HPDE6-E6E7 (cell line): Measurements from ENCODE around the gene SLC7A14.

ENCODE experiments used
- DNase-seq: peaks from one replicate; pipeline ENCODE4 v3.0.0; 2011; ENCODE audit warnings: missing footprints; ENCODE audit errors: extremely low spot score

Gene SLC7A14

DNA sequence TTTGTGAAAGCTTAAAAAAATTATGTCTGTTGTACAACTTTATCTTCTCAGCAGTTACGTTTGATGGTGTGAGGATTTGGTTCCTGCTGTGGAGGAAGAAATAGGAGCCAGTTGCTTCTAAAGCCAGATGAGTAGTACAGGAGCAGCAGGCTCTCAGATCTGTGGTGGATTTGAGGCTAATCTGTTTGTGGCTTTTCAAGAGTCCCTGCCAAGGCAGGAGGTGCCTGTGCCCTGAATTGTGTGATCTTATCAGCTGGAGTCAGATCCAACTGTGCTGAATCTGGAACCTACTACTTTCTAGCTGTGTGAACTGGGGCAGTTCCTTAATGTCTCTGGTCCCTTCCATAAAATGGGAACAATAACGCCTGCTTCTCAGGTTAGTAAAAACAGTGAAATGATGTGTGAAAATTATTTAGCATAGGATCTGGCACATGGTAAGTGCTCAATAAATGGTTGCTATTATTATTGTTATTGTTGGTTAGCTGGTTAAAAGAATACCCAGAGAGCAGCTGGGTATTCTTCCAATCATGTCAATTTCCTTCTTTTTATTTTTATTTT lies 159.6 kb downstream of the SLC7A14 start:
- DNase-seq, result no peak

DNA sequence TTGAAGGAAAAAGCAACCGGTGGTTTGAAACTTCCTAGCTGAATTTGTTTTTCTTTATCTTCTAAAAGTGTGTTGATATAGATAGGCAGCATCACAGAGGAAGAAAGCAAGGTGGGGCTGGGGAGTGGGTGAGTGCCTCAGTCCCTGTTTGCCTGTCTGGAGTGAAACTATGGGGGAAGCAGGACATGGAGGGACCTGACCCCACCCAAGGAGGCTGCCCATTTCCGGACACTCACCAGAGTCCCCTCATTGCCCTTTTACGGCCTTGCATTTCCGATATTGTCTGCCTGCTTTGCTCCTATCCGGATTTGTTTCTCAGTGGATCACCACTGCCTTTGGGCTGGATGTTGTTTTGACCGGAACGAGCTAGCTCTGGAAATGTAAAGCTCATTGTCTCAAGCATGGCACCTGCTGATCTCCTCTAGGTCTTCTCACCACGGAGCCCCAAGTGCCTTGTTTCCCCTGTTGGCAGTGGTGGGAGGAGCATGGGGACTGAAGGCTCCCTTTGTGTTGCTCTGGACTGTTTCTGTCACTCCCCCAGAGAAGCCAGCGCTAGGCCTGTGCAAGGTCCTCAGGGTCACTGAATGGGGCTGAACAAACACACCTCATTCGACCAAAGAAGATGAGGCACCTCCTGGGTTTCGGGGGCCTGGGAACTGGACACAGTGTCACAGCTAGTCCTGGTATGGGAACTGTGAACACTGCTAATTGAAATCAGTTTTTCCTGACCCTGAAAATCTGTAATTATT lies 160.2 kb downstream of the SLC7A14 start:
- DNase-seq, result no peak

DNA sequence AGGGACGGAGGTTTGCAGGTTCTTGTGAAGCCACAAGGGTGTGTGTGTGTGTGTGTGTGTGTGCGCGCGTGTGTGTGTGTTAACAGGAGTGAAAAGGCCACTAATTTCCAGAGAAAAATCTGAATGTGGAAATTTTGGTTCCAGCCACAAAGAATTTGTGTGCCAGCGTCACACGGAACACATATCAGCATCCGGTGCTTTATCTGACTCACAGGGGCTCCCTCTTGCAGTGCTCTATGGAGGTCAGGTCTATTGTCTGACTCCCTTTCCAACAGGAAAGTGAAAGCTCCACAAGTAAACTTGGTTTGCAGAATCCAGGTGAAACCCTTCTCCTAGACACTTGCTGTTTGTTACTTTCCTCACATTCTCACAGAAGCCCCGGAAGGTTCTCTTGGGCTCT lies 161.0 kb downstream of the SLC7A14 start:
- DNase-seq, result no peak

DNA sequence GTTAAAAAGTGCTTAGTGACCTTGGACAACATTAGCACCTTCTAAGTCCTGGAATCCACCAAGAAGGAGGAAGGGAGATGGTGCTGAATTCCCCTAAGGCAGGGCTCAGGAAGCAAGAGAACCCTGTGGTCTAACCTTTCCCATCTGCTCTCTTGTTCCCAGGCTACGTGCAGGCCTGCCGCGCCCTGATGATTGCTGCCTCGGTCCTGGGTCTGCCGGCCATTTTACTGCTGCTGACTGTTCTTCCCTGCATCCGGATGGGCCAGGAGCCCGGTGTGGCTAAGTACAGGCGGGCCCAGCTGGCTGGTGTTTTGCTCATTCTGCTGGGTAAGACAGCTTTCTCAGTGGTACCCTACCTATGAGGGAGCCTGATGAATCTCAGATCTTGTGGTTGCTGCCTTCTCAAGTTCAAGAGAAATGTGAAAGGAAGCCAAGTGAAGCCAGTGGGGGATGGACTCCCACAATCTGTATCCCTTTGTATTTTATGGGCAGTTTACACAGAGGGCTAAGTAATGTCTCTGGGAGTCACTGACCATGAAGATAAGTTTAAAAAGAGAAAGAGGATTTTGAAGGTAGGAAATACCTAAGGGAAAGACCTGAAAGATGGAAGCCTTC lies 162.8 kb downstream of the SLC7A14 start:
- DNase-seq, result no peak

DNA sequence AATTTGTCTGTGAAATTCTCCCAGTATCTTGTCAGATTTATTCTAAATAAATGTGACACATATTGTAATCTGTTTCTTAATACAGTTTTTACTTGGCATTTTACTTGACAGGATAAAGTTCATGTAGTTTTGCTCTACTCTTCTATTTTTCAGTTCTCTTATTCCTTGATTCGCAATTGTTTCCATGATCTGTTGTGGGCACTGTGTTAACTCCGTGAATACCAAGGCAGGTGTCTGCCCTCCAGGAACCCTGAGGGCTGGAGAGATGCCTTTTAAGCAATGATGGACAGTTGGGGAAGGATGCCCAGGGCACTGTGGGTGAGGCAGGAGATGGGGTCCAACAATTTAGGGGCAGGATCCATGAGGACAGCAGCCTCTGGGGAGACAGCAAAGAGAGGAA lies 164.1 kb downstream of the SLC7A14 start:
- no peak for DNase-seq

DNA sequence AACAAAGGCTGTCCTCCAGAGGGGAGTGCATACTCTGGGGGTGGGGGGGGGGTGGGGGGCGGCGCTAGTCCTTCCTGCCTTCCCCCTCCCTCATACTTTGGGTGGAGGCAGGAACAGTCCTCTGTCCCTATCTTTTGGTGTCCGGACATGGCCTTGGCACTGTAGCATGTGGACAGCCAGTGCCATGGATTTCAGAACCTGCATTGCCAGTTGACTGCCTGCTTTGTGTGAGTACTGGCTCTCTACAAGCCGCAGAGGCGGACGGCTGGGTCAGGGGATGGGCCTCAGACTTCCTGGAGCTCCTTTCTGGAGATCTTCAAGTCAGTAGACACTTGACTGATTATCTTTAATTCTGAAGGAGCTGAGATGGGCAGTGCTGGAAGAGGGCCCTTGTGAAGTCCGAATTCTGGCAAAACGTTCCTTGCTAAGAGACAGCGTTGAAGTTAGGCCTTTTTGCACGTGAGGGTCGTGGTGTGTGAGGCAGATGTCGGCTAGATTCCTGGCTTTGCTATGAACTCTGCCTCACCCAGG lies 164.7 kb downstream of the SLC7A14 start:
- DNase-seq, result no peak

DNA sequence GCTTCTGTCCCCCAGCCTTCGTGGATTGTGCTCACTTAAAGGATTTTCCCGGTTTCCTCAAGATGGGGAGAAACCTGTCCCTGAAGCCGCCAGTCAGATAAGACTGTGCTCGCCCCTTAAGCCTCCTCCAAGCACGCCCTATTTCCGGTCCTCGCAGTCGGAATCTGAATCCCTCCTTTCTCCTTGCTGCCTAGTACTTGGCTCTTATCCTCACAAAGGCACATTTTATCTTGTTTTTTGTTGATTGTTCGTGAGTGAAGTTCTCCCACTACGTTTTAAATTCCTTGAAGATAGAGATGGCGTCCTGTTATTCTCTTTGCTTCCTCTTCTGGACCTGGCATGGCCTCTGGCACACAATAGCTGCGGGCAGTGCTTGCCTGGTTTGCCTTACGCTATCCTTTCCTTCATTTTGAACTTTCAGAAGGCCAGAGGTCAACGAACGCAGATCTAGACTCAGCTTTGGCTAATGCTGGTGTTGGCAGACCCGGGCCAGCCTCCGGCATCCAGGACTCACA lies 165.5 kb downstream of the SLC7A14 start:
- DNase-seq, result no peak

DNA sequence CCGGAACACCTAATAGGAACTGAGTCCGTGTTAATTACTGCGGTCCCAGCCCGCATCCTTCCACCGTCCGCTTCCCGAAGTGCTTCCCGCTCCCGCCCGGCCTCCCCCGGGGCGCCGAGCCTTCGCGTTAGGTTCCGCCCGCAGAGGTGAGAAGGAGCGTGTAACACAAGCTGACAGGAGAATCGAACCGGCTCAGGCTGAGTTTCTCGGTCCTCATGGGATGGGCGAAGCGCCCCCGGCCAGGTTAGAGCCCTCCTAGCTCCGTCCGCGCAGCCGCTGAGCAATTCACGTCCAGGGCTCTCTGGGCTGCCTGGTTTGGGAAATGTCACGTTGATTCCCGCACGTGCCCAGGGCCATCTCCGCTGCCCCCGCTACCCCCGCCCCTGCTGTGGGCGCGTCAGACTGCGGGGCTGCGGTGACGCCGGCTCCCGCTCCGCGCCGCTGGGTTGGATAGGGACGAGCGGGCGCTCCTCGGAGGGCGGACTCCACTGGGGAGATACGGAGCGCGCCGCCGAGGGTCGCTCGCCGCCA lies 166.3 kb downstream of the SLC7A14 start:
- no peak for DNase-seq

DNA sequence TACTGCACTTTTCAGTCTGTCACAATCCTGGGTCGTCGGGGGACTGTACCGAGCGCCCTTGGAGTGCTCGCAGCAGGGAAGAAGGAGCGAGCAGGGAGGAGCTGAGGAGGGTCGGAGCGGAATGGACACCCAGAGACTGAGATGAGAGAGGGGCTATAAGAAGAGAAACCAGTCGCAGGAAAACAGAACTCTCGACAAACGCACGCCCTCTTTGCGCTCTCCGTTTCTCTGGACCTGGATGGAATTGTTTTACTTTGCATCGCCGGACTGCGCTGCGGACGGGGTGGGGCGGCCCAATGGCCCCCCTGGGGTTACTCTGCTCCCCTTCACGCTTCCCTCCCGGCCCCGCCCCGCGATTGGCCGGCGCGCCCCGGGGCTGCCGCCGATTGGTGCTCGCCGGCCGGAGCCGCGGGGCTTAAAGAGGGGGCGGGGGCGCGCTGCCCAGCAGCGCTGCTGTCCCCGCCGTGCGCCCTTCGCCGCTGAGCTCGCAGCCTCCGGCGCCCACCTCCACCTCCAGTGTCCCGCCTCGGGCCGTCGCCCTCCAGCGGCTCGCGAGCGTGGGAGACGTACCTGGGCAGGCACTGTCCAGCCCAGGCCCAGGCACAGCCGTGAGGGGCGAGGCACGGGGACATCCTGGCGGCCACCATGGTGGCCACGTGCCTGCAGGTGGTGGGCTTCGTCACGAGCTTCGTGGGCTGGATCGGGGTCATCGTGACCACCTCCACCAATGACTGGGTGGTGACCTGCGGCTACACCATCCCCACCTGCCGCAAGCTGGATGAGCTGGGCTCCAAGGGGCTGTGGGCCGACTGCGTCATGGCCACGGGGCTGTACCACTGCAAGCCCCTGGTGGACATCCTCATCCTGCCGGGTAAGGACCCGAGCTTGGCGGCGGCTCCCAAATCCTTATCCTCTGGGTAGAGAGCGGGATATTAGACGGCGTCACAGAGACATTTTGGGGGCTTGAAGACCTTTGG lies 167.2 kb downstream of the SLC7A14 start, which contains the start of gene CLDN11:
TSS of gene CLDN11 (plus strand) at position 447 of the 977 bp plus-strand sequence. CDS start at position 646, 199 bp downstream.
- DNase-seq, result no peak

DNA sequence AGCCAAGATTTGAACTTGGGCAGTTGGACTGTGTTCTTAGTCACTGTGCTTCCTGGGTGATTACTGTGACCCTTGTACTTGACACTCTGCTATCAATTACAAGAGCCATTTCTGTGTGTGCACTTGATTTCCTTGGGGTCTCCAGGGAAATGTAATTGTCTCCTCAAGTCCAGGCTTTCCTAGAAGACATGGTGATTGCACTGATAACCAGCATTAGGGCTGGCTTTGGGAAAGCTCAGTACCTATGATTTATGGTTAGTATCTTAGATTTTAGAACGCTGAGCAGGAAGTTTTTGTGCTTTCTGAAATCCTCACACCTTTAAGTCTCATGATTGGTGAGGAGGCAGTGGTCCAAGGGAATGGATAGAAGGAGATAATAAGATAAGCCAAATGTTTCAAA lies 168.8 kb downstream of the SLC7A14 start:
- no peak for DNase-seq

DNA sequence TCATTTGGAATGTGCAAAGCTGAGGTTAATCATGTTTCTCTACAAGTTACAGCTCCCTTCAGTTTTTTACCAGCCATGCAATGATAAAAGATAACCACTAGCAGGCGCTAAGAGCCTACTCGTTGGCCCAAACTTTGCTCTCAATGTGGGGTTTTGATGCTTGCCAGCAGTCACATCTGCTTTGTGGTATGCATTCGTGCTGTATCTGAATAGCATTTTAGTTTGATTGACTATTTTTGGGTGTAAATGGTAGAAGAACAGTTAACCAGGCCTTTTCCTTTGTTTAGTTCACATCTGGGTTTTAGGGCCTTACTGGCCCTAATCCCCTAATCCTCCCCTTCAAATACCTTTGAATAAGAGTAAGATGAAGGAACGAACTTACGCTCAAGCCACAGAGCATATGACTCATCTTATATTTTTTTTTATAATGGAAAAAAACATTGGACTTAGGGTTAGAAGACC lies 171.6 kb downstream of the SLC7A14 start:
- no peak for DNase-seq

DNA sequence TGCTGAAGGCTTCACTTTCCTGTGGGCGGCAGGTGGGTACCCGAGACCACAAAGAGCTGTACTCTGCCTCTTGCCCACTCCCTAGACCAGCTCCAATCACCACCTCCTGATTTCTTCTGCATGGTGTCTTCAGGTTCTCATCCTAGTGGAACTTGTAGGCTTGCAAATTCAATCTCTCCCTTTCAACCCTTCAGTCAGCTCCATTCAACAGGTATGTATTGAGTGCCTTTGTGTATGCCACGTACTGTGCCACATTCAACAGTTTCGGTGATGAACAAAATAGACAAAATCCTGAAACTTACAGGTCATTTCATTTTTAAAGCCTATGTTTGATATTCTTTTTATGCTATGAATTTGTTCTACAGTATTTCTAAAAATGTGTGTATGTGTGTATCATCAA lies 172.6 kb downstream of the SLC7A14 start:
- no peak for DNase-seq

DNA sequence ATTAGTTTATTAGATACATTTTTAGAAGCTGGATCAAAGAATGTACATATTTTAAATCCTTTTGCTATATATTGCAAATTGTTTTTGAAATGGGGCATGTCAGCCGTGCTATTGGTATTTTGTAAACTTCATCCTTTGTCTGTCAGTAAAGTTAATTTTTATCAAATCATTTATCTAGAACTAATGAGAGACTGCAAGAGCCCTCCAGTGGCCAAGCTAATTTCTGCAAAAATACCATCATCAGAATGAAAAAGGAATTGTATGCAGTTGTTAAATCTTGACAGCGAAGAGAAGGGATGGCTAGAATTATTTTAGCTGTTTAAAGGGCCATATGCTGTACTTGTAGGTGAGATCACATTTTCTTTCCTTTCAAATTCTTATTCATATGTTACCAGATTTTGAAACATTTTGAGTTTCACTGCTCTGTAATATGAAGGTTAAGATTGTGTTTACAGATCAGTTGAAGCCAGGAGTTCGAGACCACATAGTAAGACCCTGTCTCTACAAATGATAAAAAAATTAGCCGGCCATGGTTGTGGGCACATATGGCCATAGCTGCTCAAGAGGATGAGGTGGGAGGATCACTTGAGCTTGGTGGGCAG lies 175.3 kb downstream of the SLC7A14 start:
- DNase-seq, result no peak
